GM18517 (cell line): ENCODE data around the gene CHI3L1.

ENCODE experiments used
- ATAC-seq: cut with Tn5 transposase; IDR thresholded peaks from one replicate; pipeline ENCODE4 v1.9.1; 2021; ENCODE audit warnings: mild to moderate bottlenecking, moderate library complexity; ENCODE audit not compliant: unreplicated experiment

CHI3L1 gene

GRCh38 chr1:203152158-203153034 lies 34.1 kb downstream of the CHI3L1 start:
- no peak for ATAC-seq

GRCh38 chr1:203151362-203152157 lies 34.9 kb downstream of the CHI3L1 start:
- ATAC-seq, result no peak

- no peak for ATAC-seq
Observed at GRCh38 chr1:203150511-203151297, 35.8 kb downstream of the CHI3L1 start.

GRCh38 chr1:203149188-203149840 lies 37.2 kb downstream of the CHI3L1 start:
- no peak for ATAC-seq

- ATAC-seq, result no peak
Observed at GRCh38 chr1:203148579-203148978, 37.9 kb downstream of the CHI3L1 start.

- no peak for ATAC-seq
Observed at GRCh38 chr1:203148127-203148526, 38.4 kb downstream of the CHI3L1 start.

GRCh38 chr1:203147376-203147775 lies 39.1 kb downstream of the CHI3L1 start:
- ATAC-seq, result no peak

- no peak for ATAC-seq
Observed at GRCh38 chr1:203146537-203146936, 40.0 kb downstream of the CHI3L1 start.

- ATAC-seq, result no peak
Observed at GRCh38 chr1:203146042-203146369, 40.5 kb downstream of the CHI3L1 start.

GRCh38 chr1:203145321-203146041 lies 41.0 kb downstream of the CHI3L1 start:
- no peak for ATAC-seq

GRCh38 chr1:203144661-203145060 lies 41.8 kb downstream of the CHI3L1 start:
- ATAC-seq, result no peak

- no peak for ATAC-seq
Observed at GRCh38 chr1:203143641-203144040, 42.9 kb downstream of the CHI3L1 start.

GRCh38 chr1:203142684-203143408 lies 43.7 kb downstream of the CHI3L1 start:
- ATAC-seq, result no peak

GRCh38 chr1:203142124-203142523 lies 44.4 kb downstream of the CHI3L1 start:
- no peak for ATAC-seq

GRCh38 chr1:203140743-203141520 lies 45.6 kb downstream of the CHI3L1 start:
- no peak for ATAC-seq

- ATAC-seq, result no peak
Observed at GRCh38 chr1:203139976-203140475, 46.5 kb downstream of the CHI3L1 start.

- ATAC-seq, result no peak
Observed at GRCh38 chr1:203138066-203138465, 48.4 kb downstream of the CHI3L1 start.

- ATAC-seq, result no peak
Observed at GRCh38 chr1:203137324-203137723, 49.2 kb downstream of the CHI3L1 start.
